Astrocyte of the hippocampus (primary cell): ENCODE results near the gene MYOF.
"Not testable (repeated sequence)": the region's sequence is repeated elsewhere in the genome, so short reads cannot be mapped to it uniquely, and the experiment has no call there.

Source experiments
- DNase-seq: peaks from one replicate; pipeline ENCODE4 v3.0.0; 2011; ENCODE audit warnings: low read depth, low spot score

MYOF gene

GRCh38 chr10:93458821-93459257 is 23.3 kb downstream of the MYOF start:
- peak; percentile 100 for DNase-seq

GRCh38 chr10:93457511-93457910 is 24.6 kb downstream of the MYOF start:
- DNase-seq = no peak

GRCh38 chr10:93456480-93456879 is 25.7 kb downstream of the MYOF start:
- DNase-seq = no peak

- DNase-seq = no peak
These were observed 27.4 kb downstream of the MYOF start for GRCh38 chr10:93454736-93455135.

GRCh38 chr10:93454146-93454545 is 28.0 kb downstream of the MYOF start:
- DNase-seq = no peak

- DNase-seq = no peak
These were observed 30.0 kb downstream of the MYOF start for GRCh38 chr10:93452143-93452542.

GRCh38 chr10:93451244-93451947 is 30.7 kb downstream of the MYOF start:
- DNase-seq = no peak

- no peak for DNase-seq
These were observed 34.2 kb downstream of the MYOF start for GRCh38 chr10:93447970-93448369.

- DNase-seq = no peak
These were observed 35.1 kb downstream of the MYOF start for GRCh38 chr10:93447019-93447418.

GRCh38 chr10:93445978-93446720 is 36.0 kb downstream of the MYOF start:
- no peak for DNase-seq

GRCh38 chr10:93445097-93445960 is 36.8 kb downstream of the MYOF start:
- peak; percentile 100 for DNase-seq

- DNase-seq = no peak
These were observed 38.7 kb downstream of the MYOF start for GRCh38 chr10:93443481-93443880.

GRCh38 chr10:93442721-93443120 is 39.4 kb downstream of the MYOF start:
- DNase-seq = not testable (repeated sequence)

GRCh38 chr10:93440591-93441091 is 41.5 kb downstream of the MYOF start:
- no peak for DNase-seq

- DNase-seq = peak; percentile 43
These were observed 43.4 kb downstream of the MYOF start for GRCh38 chr10:93438613-93439253.

GRCh38 chr10:93437946-93438612 is 44.1 kb downstream of the MYOF start:
- DNase-seq = peak; percentile 68

- peak; percentile 98 for DNase-seq
These were observed 44.8 kb downstream of the MYOF start for GRCh38 chr10:93437086-93437945.

GRCh38 chr10:93436591-93437085 is 45.5 kb downstream of the MYOF start:
- DNase-seq = peak; percentile 95

- peak; percentile 75 for DNase-seq
These were observed 46.3 kb downstream of the MYOF start for GRCh38 chr10:93435621-93436397.
